HL-60 (cell line): Measurements from ENCODE around the gene ABL2.

Experiments used
- DNase-seq, 2 experiments: peaks; one replicate each; pipeline ENCODE4 v3.0.0-alpha.2; 2010 to 2020; ENCODE audit warnings: low read depth in 1 of 2, low spot score in 1 of 2
- H3K27ac ChIP-seq: fragments of 250-450 bp; sonication (Bioruptor Pico); replicated peaks from 2 replicates; pipeline ENCODE4 v1.5.1; 2020; ENCODE audit warnings: mild to moderate bottlenecking, moderate library complexity
- H3K27me3 ChIP-seq: fragments of 250-450 bp; sonication (Bioruptor Pico); 2 replicates; pipeline ENCODE4 v1.5.1; 2021; ENCODE audit warnings: mild to moderate bottlenecking, moderate library complexity; ENCODE audit not compliant: insufficient read depth, poor library complexity, severe bottlenecking
- H3K4me3 ChIP-seq: replicated peaks from 2 replicates; pipeline ENCODE4 v1.5.1; 2011; ENCODE audit warnings: mild to moderate bottlenecking, control low read depth, low read length; ENCODE audit not compliant: insufficient read depth
- CTCF ChIP-seq: IDR thresholded peaks from one replicate; pipeline ENCODE4 v1.5.1; 2011; ENCODE audit warnings: low read length, control low read depth, inconsistent platforms; ENCODE audit not compliant: insufficient read depth
- GABPA ChIP-seq: IDR thresholded peaks from 2 replicates; pipeline ENCODE4 v1.6.1; 2012; ENCODE audit warnings: low read depth
- POLR2AphosphoS5 ChIP-seq: IDR thresholded peaks from 2 replicates; pipeline ENCODE4 v1.6.1; 2012; ENCODE audit warnings: low read depth
- REST ChIP-seq: IDR thresholded peaks from 2 replicates; pipeline ENCODE4 v1.6.1; 2012; ENCODE audit warnings: low read depth; ENCODE audit not compliant: insufficient replicate concordance
- SPI1 ChIP-seq: IDR thresholded peaks from 2 replicates; pipeline ENCODE4 v1.6.1; 2012; ENCODE audit warnings: low read depth, mild to moderate bottlenecking, borderline replicate concordance

Gene ABL2

GRCh38 chr1:179089827-179090482 is 139.5 kb downstream of the ABL2 start:
- H3K27ac ChIP-seq = no peak overlapping the region
- DNase-seq = no peak
- TF ChIP-seq GABPA (no peak), SPI1 (no peak), REST (no peak), CTCF (no peak), POLR2AphosphoS5 (no peak)
- no peak overlapping the region for H3K4me3 ChIP-seq
- no peaks in the 10 kb centered on the region for H3K27me3 ChIP-seq

- TF ChIP-seq CTCF = no peak
- no peak for TF ChIP-seq SPI1
- TF ChIP-seq GABPA = no peak
- no peak for TF ChIP-seq POLR2AphosphoS5
- no peak for TF ChIP-seq REST
- Histone ChIP-seq H3K4me3 (no peak overlapping the region), H3K27ac (no peak overlapping the region), H3K27me3 (no peaks in the 10 kb centered on the region)
- no peak for DNase-seq
Measured at GRCh38 chr1:179087665-179088064, 141.8 kb downstream of the ABL2 start.

- TF ChIP-seq SPI1 (no peak), POLR2AphosphoS5 (no peak), GABPA (no peak), REST (no peak), CTCF (no peak)
- H3K27me3 ChIP-seq = no peaks in the 10 kb centered on the region
- H3K27ac ChIP-seq = no peak overlapping the region
- DNase-seq = no peak
- H3K4me3 ChIP-seq = no peak overlapping the region; the same call in 1 of the 2 replicates
Measured at GRCh38 chr1:179083533-179083932, 145.9 kb downstream of the ABL2 start.
